ENCODE data around the gene KLHL15.

KLHL15 gene

GRCh38 chrX:23953908-23954269 lies 73.1 kb downstream of the KLHL15 start:
- DNase-seq (ENCODE audit: extremely low read depth in 1 of 2, low read depth in 1 of 2), result no peak

DNA sequence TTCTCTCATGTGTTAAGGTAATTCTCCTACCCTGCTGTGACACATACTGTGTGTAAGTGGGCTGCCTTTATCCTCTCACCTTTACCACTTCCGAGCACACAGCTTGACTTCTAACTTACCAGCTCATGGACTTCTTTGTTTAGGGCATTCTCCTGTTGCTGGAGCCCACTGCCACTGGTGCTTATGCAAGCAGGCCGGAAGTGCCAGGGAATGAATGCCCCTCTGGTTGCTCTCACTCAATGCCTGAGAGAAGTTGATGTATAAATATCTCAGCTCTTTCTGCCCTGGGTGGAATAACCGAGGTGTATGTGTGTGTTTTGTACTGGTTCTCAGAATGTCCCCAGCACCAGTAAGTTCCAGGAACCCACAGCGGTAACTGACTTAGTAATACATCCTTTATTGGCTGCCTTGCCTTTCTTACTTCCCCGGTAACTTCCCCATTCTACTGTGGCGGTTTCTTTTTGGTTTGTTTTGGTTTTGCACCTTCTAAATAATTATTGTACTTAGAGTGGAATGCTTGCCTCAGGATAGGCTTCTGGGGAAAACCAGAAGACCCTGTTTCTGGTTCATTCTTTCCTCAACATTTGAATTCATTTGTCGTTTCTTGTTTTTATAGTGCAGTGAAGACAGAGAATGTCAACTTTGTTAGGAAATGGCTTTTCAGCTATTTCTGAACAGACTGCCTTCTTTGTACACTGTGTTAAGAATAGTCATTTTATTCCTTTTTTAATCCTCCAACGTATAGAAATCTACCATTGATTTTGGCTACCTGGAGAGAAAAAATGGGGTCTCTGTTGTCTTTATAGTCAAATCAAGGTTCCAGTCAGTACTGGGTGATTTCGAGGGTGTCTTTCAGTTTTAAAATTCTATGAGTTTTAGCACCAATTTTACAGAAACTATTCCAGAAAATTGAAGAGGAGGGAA lies 73.7 kb downstream of the KLHL15 start:
- DNase-seq (ENCODE audit: extremely low read depth in 1 of 2, low read depth in 1 of 2), result no peak

GRCh38 chrX:23952391-23952790 lies 74.6 kb downstream of the KLHL15 start:
- no peak for DNase-seq (ENCODE audit: extremely low read depth in 1 of 2, low read depth in 1 of 2)

DNA sequence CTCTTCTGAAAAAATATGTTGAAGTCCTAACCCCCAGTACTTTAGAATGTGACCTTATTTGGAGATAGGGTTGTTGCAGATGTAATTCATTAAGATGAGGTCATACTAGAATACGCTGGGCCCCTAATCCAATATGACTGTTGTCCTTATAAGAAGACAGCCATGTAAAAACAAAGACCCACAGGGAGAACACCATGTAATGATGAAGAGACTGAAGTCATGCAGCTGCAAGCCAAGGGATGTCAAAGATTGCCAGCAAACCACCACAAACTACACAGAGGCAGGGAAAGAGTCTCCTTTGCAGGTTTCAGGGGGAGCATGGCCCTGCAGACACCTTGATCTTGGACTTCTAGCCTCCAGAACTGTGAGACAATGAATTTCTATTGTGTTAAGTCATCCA lies 81.8 kb downstream of the KLHL15 start:
- no peak for DNase-seq (ENCODE audit: extremely low read depth in 1 of 2, low read depth in 1 of 2)

- no peak for DNase-seq (ENCODE audit: extremely low read depth in 1 of 2, low read depth in 1 of 2)
These were observed 82.8 kb downstream of the KLHL15 start for GRCh38 chrX:23944234-23944633.

DNA sequence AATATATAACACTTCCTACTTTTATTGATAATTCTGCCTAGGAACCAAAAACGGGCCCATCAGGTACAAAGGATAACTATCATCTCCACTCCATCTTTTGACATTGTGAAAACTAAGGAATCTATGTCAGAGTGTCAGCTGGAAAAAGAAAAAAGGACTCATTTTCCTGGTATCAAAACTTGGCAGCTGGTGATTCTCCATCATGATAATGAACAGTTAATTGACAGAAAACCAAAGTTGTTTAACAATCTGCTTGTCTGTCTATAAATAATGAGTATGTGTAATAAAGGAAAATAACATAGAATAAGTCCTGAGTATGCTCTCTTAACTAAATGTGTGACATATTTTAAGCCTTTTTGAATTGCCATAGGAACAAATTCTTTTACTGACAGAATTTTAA lies 87.8 kb downstream of the KLHL15 start:
- no peak for DNase-seq (ENCODE audit: extremely low read depth in 1 of 2, low read depth in 1 of 2)

DNA sequence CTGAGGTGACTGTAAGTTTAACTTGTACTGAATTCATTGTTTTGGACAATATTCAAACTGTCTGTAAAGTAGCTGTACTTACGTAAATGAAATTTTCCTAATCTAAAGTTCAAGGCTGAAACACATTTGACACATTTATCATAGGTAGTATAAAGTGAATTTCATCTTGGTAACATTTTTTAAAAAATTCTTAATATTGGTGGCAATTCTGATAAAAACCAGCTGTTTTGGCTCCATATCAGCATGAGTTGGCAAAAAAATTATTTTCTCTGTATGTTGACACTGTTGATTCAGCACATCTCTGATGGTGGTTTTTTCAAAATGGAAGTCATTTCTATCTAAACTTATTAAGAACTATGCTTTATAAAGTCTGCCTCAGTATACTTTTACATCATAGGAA lies 88.3 kb downstream of the KLHL15 start:
- no peak for DNase-seq (ENCODE audit: extremely low read depth in 1 of 2, low read depth in 1 of 2)

DNA sequence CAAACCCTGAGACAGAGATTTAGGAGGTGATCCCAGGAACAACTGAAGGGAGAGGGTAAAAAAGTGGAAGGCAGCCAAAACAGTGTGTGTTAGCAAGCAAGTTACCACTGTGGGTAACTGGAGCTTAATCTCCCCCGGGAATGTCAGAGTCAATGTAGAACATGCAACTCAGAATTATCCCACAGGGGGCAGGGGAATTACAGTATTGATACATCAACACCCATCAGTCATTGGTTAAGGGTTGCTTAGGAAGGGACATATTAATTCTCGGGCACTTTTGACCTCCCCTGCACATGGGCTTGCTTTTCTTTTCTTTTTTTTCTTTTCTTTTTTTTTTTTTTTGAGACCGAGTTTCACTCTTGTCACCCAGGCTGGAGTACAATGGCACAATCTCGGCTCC lies 89.9 kb downstream of the KLHL15 start:
- no peak for DNase-seq (ENCODE audit: extremely low read depth in 1 of 2, low read depth in 1 of 2)

DNA sequence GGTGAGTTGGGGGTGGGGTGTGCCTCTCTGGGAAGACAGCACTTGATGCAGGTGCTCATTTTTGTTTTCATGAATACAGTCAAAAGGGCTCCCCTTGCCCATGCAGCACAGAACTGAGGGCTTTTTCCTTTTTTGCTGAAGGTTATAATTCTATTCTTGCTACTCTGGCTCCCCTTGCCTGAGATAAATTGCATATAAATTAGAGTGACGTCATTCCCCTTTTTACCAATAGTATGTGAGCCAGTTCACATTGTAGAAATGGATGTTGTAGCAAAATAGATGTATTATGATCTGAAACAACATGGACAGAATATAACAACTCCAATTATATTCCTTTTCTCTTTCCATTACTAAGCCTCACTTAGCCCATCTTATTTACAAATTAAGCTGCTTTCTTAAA lies 90.8 kb downstream of the KLHL15 start:
- no peak for DNase-seq (ENCODE audit: extremely low read depth in 1 of 2, low read depth in 1 of 2)

GRCh38 chrX:23935106-23935505 lies 91.9 kb downstream of the KLHL15 start:
- DNase-seq (ENCODE audit: extremely low read depth in 1 of 2, low read depth in 1 of 2), result no peak

All from activated CD8-positive, alpha-beta memory T cell treated with anti-CD3 and anti-CD28 coated beads for 1 hour (primary cell).